Sciatic nerve (tissue), 2 donors: ENCODE measurements around the gene TUBGCP3. TPM values are rescaled to one million over a fixed set of nuclear protein-coding genes. Genes with fewer than 3 reads are reported as not detected.

Experiments
- ATAC-seq: fragments of 200-7000 bp; cut with Tn5 transposase; one replicate; pipeline ENCODE4 v1.9.1; 2020; ENCODE audit warnings: mild to moderate bottlenecking, moderate library complexity
- DNase-seq: peaks from one replicate; pipeline ENCODE4 v3.0.0-alpha.2; 2020; ENCODE audit warnings: low spot score
- intact Hi-C: fragments of 100-400 bp; cut with DNase I; formaldehyde crosslinking; loops from one replicate; pipeline ENCODE4 v1.14.2; 2022
- total RNA-seq: library from RNA; stranded (reverse); fragmentation: NEBNext Ultra II Directional; extraction: Animal tissue kit (Norgen Biotek cat#: 25700); gene quantifications from one replicate; pipeline ENCODE4 v1.2.1, GENCODE V29; 2021
- donor health status: DM: no; HTN: no; CAD: no.
- donor health status: DM: no; HTN: no; CAD: no.

The TUBGCP3 gene
- total RNA-seq, 1 donor from 2014 or later: 48.9 TPM

DNA sequence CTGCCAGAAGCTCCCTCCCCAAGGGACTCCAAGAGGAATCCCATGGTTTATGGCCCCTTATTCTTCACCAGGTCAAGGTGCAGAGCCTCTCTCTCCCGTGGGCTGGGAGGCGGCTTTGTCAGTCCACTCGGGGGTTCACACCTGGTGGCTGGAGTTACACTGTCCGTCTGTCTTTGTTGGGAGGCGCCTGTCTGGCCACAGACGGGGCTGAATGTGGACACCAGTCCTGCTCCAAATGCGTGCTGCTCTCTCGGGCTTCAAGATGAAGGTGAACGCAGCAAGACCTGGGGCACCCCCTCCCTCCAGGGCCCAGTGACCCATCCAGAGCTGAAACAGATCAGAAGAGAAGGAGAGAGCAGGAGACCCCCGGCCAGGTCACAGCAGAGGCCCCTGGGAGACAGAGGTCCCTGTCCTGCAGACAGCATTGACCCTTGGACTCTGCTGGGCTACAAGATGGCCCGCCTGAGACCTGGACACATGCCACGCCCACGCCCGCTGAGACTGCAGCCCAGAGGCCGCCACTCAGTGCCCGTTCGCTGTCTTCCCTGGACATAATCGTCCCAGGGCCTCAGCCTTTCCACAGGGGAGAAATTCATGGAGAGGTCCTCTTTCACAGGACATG lies 29.9 kb upstream of the TUBGCP3 start:
- intact Hi-C loops: no loop called here
- ATAC-seq (no peak), DNase-seq (no peak)

DNA sequence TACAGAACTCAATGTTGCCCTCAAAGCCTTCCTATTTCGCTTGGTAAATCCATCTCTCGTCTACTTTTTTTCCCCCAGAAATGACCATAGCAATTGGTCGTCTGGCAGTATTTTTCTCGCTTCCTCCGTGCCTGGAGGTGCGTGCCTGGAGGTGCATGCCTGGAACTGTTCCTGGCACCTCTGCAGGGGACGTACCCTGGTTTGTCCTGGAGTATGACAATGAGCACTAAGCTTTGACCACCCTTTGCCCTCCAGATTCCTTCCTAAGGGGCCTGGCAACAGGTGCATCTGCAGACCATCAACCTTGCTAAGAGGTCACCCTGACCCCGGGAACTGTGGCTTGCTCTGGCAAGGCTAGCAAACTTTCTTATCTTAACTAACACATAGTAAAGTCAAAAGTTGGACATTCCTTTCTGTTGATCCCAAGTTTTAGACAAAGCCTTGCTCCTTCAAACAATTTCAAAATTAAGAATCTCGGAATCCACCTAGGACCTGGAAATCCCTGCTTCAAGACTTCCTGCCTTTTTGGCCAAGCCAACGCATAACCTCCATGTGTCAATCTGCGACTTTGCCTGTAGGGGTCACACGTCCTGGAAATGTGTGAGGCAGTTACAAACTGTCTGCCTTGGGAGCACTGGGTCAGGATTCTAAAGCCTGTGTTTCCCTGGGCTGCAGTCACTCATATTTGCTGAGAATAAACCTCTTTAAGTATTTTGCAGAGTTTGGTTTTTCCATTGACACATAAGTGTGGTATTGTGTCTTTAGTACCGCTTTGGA lies 28.8 kb upstream of the TUBGCP3 start:
- DNase-seq (no peak), ATAC-seq (no peak)
- intact Hi-C loops: no loop called here

DNA sequence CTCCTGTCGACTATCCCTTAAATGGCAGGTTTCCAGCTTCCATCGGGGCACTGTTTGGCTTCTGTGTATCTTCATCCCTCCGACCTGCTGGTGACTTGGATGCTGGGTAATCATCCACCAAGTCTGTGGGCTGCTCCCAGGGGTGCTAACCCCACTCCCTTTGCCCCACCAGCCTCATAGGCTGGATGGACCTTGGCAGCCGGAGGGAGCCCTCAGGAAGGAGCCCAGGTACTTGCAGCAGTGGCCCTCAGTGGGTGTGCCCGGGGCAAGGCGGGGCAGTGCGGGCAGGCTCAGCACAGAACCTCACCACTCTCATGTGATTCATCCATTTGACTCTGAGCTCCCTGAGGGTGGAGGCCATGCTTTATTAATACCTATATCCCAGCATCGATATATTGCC lies 27.4 kb upstream of the TUBGCP3 start:
- no peak for ATAC-seq

DNA sequence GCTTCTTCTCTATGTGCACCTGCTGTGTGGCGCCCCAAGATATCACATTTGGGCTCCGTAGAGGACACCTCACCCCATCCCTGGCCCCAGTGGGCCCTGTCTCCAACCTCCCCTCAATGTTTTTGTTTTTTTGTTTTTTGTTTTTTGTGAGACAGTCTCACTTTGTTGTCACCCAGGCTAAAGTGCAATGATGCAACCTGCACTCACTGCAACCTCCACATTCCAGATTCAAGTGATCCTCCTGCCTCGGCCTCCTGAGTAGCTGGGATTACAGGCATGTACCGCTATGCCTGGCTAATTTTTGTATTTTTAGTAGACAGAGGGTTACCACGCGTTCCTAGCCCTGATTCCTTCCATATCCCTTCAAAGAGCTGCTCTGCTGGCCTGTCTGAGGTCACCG lies 26.9 kb upstream of the TUBGCP3 start:
- DNase-seq (no peak), ATAC-seq (no peak)
- intact Hi-C loops: no loop called here

More for the DNA sequence above, 27.4 kb upstream of the TUBGCP3 start:
- no peak for DNase-seq
- intact Hi-C loops: no loop called here

DNA sequence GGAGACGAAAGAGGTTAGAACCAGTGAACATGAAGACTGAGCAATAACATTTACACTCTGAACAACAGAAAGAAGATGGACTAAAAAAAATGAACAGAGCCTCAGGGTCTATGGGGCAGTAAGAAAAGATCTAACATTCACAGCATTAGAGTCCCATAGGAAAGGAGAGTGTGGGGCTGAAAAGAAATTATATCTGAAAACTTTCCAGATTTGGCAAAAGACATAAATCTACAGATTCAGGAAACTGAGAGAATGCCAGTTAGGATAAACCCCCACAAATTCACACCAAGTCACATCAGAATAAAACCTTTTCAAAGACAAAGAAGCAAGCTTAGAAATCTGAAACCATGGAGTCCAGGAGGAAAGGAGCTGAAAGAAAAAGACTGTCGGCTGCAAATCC lies 20.3 kb upstream of the TUBGCP3 start:
- DNase-seq: no peak
- no peak for ATAC-seq
- intact Hi-C loops: no loop called here

DNA sequence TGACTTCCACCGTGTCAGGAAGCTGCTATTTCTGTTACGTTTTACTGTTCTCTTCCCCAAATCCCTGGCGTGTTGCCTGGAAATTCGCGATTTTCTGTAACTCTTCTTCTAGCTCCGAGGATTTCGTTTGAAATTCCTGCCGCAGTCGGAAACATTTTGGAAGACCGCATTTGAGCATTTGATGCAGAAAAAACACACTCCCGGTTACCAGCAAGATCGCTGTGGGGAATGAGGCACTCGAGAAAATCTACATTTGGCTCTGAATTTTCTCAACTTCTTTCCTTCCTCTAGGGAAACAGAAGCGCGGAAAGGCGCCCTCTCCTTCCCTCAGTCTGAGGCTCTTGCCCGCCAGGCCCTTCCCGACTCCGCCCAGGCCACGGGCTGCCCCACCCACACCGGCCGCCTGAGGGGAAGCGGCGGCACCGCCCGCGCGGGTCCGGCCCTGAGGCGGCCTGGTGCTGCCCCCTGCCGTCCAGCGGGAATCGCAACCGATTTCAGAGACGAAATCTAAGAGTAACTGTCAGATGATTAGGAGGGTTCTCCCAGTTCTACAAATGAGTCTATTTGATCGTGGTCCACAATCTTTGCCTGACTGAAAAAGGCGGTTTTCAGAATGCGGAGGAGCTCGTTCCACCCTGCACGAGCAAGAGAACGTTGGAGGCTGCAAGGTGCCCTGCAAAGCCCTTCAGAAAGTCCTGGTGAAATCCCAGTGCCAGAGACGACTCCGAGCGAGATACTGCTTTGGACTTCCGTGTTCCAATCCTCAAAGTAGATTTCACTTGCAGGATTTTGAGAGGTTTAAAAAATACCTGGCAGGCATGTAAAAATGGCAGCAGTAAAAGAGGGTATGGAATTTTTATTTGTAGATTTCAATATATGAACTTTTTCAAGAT lies 18.4 kb upstream of the TUBGCP3 start:
- ATAC-seq (peak; percentile 100), DNase-seq (peak; percentile 97)
- intact Hi-C loops: no loop called here

DNA sequence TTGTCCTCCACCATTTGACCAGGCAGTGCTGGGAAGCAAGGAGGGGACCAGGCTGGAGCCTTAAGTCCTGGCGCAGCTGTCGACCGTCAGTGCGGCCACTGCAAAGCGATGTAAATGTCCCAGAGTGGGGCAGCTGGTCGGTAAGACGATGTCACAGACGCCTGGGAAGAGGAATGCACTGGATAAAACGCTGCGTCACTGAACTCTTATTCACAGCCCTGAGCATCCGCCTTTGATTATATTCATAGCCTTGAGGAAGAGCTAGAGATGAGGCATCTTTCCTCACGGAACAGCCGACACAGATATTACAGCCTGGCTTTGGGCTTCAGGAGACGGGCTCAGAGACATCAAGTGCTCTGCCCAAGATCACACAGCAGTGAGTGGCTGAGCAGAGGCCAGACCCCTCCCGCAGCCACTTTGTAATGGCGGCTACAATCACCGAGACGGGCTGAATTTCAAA lies 17.6 kb upstream of the TUBGCP3 start:
- no peak for ATAC-seq
- intact Hi-C loops: no loop called here
- DNase-seq: no peak

DNA sequence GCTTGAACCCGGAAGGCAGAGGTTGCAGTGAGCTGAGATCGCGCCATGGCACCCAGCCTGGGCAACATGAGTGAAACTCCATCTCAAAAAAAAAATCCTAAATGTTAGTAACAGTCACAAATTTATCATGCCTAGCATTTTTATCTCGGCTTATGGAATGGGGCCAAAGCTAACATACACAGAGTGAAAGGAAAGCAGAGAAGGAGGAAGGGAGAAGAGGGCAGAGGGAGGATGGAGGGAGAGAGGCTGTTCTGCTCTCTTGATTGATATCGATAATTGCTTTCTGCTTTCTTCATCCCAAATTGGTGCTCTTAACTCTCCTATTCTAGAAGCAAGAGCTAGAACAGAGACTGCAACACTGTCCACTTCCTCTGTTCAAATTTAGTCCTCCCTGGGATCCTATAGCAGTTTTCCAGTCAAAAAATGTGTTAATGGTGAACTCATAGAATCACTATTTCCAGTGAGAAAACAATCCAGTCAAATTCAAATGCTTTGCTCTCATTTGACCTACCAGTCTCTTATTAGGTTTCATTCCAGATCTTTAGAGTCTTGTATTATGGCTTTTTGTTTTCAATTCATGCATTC lies 15.8 kb upstream of the TUBGCP3 start:
- intact Hi-C loops: no loop called here
- ATAC-seq (no peak), DNase-seq (no peak)

DNA sequence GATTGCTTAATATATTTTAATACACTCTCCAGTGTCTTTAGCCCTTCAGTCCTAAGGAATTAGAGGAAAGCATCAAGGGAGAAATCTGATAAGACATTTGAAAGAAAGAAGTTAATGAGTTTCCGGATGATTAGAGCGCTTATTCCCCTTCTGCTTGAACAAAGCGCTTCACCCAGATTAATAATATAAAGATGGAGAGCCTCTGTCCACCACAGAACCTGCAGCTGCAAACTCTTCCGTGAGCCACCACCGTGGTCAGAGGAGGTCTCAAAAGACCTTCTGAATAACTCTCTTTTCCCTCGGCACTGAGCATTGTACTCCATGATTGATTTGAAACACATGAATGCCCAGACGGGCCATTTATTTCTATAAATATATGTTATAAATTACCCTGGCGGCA lies 14.2 kb upstream of the TUBGCP3 start:
- intact Hi-C loops: no loop called here

DNA sequence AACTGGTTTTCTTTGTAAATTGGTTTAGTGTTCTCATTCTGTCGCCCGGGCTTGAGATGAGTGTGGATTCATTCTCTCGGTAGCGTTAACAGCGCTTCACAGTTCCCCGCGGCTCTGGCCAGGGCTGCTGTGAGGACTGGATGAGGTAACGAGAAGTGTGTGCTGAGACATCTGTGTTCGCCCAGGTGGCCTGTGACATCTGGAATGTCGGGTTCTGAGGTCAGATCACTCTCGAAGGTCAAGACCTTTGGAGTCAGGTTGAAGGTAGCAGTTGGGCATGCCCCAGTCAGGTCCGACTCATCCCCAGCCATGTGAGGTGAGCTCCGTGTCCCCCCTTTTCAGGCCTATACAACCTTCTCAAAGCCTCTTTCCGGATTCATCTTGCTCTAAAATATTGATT lies 13.4 kb upstream of the TUBGCP3 start:
- ATAC-seq (no peak), DNase-seq (no peak)
- intact Hi-C loops: no loop called here

More for the DNA sequence above, 14.2 kb upstream of the TUBGCP3 start:
- DNase-seq (no peak), ATAC-seq (no peak)

DNA sequence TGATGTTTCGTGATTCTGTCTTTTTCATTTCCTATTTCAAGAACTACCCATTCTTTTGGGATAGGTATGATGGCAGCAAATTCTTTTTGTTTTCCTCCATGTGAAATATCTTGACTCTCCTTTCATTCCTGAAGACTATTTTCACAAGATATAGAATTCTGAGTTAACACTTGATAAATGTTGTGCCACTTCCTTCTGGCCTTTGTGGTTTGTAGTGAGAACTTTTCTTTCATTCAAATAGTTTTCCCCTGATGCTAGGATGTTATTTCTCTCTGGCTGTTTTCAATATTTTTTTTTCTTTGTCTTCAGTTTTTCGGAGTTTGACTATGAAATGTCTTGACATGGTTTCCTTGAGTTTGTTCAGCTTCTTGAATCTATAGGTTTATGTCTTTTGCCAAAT lies 8.3 kb upstream of the TUBGCP3 start:
- DNase-seq (no peak), ATAC-seq (no peak)
- intact Hi-C loops: no loop called here

DNA sequence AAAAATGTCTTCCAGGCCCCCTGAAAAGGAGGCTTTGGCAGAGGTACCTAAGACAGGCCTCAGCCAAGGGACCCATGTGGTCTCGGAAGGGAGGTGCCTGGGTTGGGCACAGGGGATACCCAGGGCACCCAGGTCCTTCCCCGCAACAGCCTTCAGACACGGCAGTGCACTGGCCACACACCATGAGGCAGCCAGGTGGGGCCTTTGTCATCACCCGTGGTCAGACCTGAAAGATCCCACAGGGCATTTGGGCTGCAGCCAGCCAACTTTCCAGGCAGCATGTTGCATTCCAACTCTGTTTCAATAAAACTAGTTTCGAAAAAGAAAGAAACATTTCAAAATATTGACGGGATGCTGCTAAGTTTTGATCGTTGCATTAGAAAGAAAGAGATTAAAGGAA lies 4.7 kb upstream of the TUBGCP3 start:
- DNase-seq: no peak
- ATAC-seq: no peak

DNA sequence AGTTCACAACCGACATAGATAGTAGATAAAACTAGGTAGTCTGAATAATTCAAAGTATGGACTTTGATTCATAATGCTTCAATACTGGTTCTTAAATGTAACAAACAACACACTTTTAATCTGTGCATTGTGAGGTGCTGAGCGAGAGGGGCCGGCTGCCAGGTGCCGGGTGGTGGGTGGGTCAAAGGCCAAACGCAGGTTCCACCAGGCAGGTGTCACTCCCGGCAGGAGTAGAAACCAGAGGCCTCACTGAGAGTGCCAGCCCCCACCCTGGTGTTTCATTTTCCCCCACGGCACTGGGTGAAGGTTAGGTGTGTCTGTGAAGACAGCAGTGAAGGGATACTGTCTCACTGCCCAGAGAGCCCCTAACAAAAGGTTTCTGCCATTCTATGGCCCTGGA lies 4.2 kb upstream of the TUBGCP3 start:
- DNase-seq (no peak), ATAC-seq (no peak)
- intact Hi-C loops: no loop called here

More for the DNA sequence above, 4.7 kb upstream of the TUBGCP3 start:
- intact Hi-C loops: no loop called here

DNA sequence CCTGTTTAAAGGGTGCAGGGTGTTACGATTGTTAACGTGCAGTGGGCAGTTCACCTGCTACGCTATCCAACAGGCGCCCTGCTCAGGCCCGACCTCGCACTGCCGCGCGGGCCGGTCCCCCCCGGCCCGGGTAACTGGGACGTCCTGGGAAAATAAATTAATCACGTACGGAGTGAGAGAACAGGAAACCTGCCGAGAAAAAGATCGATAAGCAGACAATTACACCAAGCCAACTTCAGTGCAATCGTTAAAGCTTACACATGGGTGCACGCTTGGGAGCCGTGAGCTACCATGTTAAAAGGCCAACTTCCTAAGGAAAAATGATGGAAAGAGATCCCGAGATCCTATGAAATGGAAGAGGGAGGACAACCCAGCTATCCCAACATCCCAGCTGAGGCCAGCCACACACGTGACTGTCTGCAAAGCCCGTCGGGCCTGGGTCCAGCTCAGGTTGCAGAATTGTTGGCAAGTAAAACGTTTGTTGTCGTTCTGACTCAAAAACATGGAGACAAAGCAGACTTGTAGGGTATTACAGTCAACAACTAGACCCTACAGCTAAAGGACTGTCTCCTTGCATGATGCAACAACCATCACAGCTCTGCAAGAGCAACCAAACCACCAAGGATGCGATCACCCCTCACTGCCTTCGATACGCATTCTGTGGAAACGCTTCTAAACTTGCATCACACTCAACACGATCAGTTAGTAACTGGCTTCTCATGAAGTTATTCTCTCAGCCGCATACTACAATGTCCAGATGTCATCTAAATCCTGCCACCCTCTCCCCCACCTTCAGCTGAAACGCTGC lies 741 bp upstream of the TUBGCP3 start:
- intact Hi-C loops: no loop called here
- ATAC-seq (peak; percentile 15), DNase-seq (no peak)

DNA sequence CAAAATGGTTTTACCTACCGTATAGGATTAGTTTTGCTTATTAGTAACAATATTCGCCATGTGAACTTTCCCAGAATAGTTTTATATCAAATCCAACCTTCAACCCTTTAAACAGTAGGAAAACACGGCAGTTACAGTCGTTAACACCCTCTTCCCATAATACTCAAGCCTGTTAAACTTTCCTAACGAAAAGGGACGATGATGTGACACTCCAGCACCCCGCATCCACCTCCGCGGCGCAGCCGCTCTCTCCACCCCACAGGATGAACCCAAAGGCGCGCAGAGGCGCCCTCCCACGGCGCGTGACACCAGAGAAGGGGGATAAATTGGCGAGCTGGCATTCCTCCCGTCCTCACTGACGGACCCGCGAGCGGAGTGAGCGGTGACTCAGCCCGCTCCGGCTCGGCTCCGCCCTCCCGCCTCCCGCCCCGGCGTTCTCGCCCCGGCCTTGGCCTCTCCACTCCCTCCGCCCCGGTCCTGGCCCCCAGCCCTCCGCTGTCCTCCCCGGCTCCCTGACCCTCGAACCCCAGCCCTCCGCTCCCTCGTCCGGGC lies 665 bp downstream of the TUBGCP3 start:
- DNase-seq (peak; percentile 89), ATAC-seq (peak; percentile 86)
- intact Hi-C loops: no loop called here

DNA sequence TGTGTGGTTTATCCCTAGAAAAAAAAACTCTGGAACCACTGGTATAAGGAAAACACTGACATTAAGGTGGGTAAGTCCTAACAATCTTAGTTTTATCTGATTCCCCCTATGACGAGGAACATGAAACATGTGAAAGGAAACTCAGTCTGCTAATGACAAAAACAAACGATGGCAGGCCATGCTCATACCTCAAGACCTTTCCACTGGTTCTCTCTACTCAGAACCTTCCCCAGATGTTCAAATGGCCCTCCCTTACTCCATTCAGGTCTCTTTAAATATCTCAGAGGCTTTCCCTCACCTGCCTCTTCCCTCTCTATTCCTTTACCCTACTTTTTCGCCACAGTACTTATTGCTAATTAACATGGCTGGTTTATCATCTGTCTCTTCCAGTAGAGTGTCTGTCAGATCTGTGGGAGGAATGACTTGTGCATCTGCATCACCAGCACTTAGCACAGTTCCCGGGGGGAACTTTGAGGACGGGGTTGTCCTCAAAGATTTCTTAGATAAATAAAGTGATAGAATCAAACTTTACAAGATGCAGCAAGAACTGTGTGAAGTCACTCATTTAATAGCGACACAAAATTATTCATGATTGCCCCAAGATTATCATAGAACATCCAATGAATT lies 1.5 kb downstream of the TUBGCP3 start:
- DNase-seq (no peak), ATAC-seq (no peak)
- intact Hi-C loops: no loop called here

DNA sequence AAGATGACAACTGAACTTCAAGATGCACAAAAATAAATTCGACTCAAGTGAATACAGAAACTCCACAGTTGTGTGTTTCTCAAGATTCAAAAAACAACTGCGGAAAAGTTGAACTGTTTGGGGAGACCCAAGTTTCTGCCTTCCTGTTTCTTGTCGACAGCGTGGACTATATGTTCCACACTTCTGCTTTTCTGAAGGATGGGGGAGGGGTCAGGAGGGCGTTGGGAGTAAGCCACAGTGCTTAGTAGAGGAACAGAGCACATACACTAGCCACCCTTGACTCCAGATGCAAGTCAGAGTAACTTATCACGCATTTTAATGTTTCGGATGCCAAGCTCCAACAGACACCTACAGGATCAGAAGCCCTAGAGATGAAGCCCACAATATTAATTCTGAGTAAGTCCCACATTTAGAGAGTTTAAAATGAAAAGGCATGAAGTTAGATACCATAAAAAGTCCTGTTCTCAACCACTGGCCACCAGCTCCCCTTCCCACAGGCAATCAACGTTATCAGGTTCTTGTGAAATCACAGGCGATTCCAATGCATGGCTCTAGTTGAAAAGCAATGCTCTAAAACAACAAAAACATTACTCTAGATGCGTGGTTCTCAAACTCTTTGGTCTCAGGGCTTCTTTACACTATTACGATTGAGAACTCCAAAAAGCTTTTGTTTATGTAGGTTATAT lies 4.2 kb downstream of the TUBGCP3 start:
- ATAC-seq: peak; percentile 59
- DNase-seq: no peak
- intact Hi-C loops: no loop called here
